Lung (tissue), 12 donors: ENCODE data around the gene MAP4K1. TPM values are rescaled to one million over a fixed set of nuclear protein-coding genes. Genes with fewer than 3 reads are reported as not detected.

Experiments
- ATAC-seq: fragments of 200-7000 bp; cut with Tn5 transposase; one replicate; pipeline ENCODE4 v1.9.1; 2020; ENCODE audit warnings: moderate number of reproducible peaks; ENCODE audit not compliant: insufficient read depth, low FRiP score
- DNase-seq, 3 donors: peaks; one replicate each; pipeline ENCODE4 v3.0.0-alpha.2; 2013 to 2017
- H3K27ac ChIP-seq, 2 donors: one replicate each; pipeline ENCODE4 v1.5.1; 2013; ENCODE audit warnings: mild to moderate bottlenecking in 2 of 2, moderate library complexity in 2 of 2, control low read depth in 1 of 2, inconsistent platforms in 1 of 2, low read depth in 1 of 2, low read length in 1 of 2
- H3K27me3 ChIP-seq, 3 donors: one replicate each; pipeline ENCODE4 v1.5.1; 2013; ENCODE audit warnings: low read length in 2 of 3; ENCODE audit not compliant: control insufficient read depth in 3 of 3, insufficient read depth in 3 of 3
- H3K36me3 ChIP-seq, 4 donors: one replicate each; pipeline ENCODE4 v1.5.1; 2013; ENCODE audit warnings: low read length in 4 of 4, mild to moderate bottlenecking in 1 of 4, moderate library complexity in 1 of 4; ENCODE audit not compliant: control insufficient read depth in 4 of 4, insufficient read depth in 4 of 4
- H3K4me1 ChIP-seq, 5 donors: one replicate each; pipeline ENCODE4 v1.5.1; 2013; ENCODE audit warnings: low read length in 5 of 5, mild to moderate bottlenecking in 2 of 5, moderate library complexity in 1 of 5; ENCODE audit not compliant: control insufficient read depth in 5 of 5, insufficient read depth in 5 of 5
- H3K4me3 ChIP-seq: one replicate; pipeline ENCODE4 v1.5.1; 2013; ENCODE audit warnings: mild to moderate bottlenecking, control low read depth, moderate library complexity
- H3K9ac ChIP-seq, 2 donors: one replicate each; pipeline ENCODE4 v1.5.1; 2013; ENCODE audit warnings: low read length in 2 of 2, control low read depth in 1 of 2; ENCODE audit not compliant: insufficient read depth in 1 of 2
- H3K9me3 ChIP-seq, 4 donors: one replicate each; pipeline ENCODE4 v1.5.1; 2013; ENCODE audit warnings: low read length in 3 of 4, mild to moderate bottlenecking in 1 of 4, moderate library complexity in 1 of 4; ENCODE audit not compliant: control insufficient read depth in 4 of 4, insufficient read depth in 3 of 4
- CTCF ChIP-seq: IDR thresholded peaks from 2 replicates; pipeline ENCODE4 v1.5.1; 2012; ENCODE audit warnings: mild to moderate bottlenecking; ENCODE audit errors: control extremely low read depth, extremely low read depth
- WGBS, 2 donors: extraction: QIAGEN DNeasy Blood & Tissue Kit; methylation state at CpG; one replicate each; pipeline ENCODE4 v1.1.7; 2013; 5-methylcytosine and 5-hydroxymethylcytosine counted together
- polyA plus RNA-seq, 2 donors: library from polyadenylated mRNA; stranded (reverse); fragments of 200-250 nt; gene quantifications; one replicate each; pipeline ENCODE4 v1.2.1, GENCODE V29; 2013
- total RNA-seq, 2 donors: library from RNA; depleted of rRNA in 1 of 2; stranded (reverse); fragments of >200 nt in 1 of 2; gene quantifications; one replicate each; pipeline ENCODE4 v1.2.1, GENCODE V29; 2014 to 2021
- donor health status: control.
- donor health status: control.
- donor health status: Bipolar disorder and iron deficiency.
- donor health status: healthy.
- donor health status: DM: yes; HTN: yes; CAD: no.

MAP4K1 gene
- total and polyA plus RNA-seq, 4 donors, result 4.0 to 13.1 (median 8.4) TPM

- no peak overlapping the region for H3K4me3 ChIP-seq
- H3K9me3 ChIP-seq, result no peaks in the 10 kb centered on the region
- peaks cover 42 to 79% (median 63%) of the 10 kb centered on the region in 5 donors for H3K4me1 ChIP-seq
- DNase-seq (no peak), ATAC-seq (no peak)
- no peak for TF ChIP-seq CTCF
- no peak overlapping the region for H3K9ac ChIP-seq
- H3K27me3 ChIP-seq, result no peaks in the 10 kb centered on the region
- 59 to 79% methylated on average over 7 of the region's 7 CpGs for WGBS, 2 donors
- H3K27ac ChIP-seq, result peak overlapping the region; percentile 66 to 96
- peaks cover 0 to 10% (median 4%) of the 10 kb centered on the region in 4 donors for H3K36me3 ChIP-seq
Observed at GRCh38 chr19:38661136-38661535, 43.4 kb upstream of the MAP4K1 start.

DNA sequence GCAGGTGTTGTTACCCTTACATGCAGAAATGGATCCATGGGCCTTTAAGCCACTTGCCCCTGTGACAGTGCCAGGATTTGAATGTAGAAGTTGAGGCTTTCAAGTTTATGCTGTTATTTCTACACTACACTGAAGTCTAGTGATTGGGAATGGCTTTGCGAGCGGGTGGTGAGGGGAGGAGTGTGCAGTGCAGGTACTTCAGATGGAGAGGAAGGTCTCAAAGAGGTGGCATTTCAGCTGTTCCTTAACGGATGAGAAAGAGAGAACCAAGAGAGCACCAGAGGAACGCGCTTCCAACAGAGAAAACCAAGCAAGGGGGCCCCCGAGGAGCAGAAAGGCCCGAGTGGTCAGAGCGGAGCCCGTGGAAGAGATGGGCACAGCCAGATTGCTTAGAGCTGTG lies 43.0 kb upstream of the MAP4K1 start:
- DNase-seq (no peak), ATAC-seq (no peak)
- Histone ChIP-seq H3K36me3 (peaks cover 0 to 10% (median 4%) of the 10 kb centered on the region in 4 donors), H3K4me1 (peaks cover 39 to 75% (median 64%) of the 10 kb centered on the region in 5 donors), H3K9ac (no peak overlapping the region), H3K27ac (peak overlapping the region; percentile 66 to 96), H3K27me3 (no peaks in the 10 kb centered on the region), H3K9me3 (no peaks in the 10 kb centered on the region), H3K4me3 (no peak overlapping the region)
- TF ChIP-seq CTCF, result no peak
- 76 to 83% methylated on average over 9 of the region's 9 CpGs for WGBS, 2 donors

DNA sequence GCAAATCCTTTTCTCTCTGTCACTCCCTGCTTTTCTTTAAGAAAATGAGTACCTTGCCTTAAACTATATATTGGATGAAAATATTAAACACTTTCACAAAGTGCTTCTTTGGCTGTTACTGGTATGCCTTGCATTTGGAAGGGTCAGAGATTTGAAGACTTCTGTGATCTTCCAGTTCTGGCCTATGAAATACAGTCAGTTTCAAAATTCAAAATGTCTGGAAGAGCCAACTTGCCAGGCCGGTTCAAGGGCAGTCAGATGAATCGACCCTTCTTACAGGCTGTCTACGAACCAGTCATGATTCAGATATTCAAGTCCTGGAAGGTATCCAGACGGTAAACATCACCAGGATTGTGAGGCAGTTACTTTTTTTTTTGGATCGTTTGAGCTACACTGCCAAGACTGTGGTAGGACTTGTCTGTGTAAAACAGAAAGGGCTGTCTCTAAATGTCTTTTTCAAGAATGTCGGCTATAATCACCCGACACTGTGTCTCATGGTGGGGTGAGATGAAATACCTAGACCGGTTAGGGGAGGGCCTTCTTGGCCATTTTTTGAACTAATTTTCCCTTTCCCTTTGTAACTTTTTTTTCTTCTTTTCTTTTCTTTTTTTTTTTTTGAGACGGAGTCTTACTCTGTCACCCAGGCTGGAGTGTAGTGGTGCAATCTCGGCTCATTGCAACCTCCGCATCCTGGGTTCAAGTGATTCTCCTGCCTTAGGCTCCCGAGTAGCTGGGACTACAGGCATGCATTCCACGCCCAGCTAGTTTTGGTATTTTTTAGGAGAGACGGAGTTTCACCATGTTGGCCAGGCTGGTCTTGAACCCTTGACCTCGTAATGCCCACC lies 40.9 kb upstream of the MAP4K1 start:
- 32 to 62% methylated on average over 15 of the region's 15 CpGs for WGBS, 2 donors
- Histone ChIP-seq H3K4me1 (peaks cover 37 to 72% (median 61%) of the 10 kb centered on the region in 5 donors), H3K27me3 (no peaks in the 10 kb centered on the region), H3K4me3 (no peak overlapping the region), H3K9me3 (no peaks in the 10 kb centered on the region), H3K27ac (peak overlapping the region; percentile 85 to 96), H3K36me3 (peaks cover 0 to 10% (median 4%) of the 10 kb centered on the region in 4 donors), H3K9ac (peak overlapping the region in 1 of 2 donors; percentile 76)
- ATAC-seq (peak; percentile 68), DNase-seq (peak; percentile 81 to 98 (median 98))
- TF ChIP-seq CTCF, result no peak
